ENCODE results near the gene RXRB.

Gene RXRB

GRCh38 chr6:33170176-33171015, 30.1 kb downstream of the RXRB start:
- TF ChIP-seq CTCF (IDR thresholded peaks at IDR 0.05; ENCODE audit: low read length, missing control alignments): no peak
- no peak for DNase-seq (ENCODE audit: low read depth)

GRCh38 chr6:33169291-33170175, 30.9 kb downstream of the RXRB start:
- H3K4me3 ChIP-seq (replicated peaks; ENCODE audit: low read depth, low read length): no peak overlapping the region
- DNase-seq (ENCODE audit: low read depth): no peak
- TF ChIP-seq CTCF (IDR thresholded peaks at IDR 0.05; ENCODE audit: low read length, missing control alignments): no peak

More at GRCh38 chr6:33170176-33171015, 30.1 kb downstream of the RXRB start:
- H3K4me3 ChIP-seq (replicated peaks; ENCODE audit: low read depth, low read length): no peak overlapping the region

GRCh38 chr6:33168639-33169038, 31.8 kb downstream of the RXRB start:
- H3K4me3 ChIP-seq (replicated peaks; ENCODE audit: low read depth, low read length): no peak overlapping the region
- TF ChIP-seq CTCF (IDR thresholded peaks at IDR 0.05; ENCODE audit: low read length, missing control alignments): no peak
- no peak for DNase-seq (ENCODE audit: low read depth)

- TF ChIP-seq CTCF (IDR thresholded peaks at IDR 0.05; ENCODE audit: low read length, missing control alignments): no peak
- H3K4me3 ChIP-seq (replicated peaks; ENCODE audit: low read depth, low read length): no peak overlapping the region
- no peak for DNase-seq (ENCODE audit: low read depth)
Measured at GRCh38 chr6:33168284-33168601, 32.2 kb downstream of the RXRB start.

GRCh38 chr6:33167374-33168283, 32.8 kb downstream of the RXRB start:
- TF ChIP-seq CTCF (IDR thresholded peaks at IDR 0.05; ENCODE audit: low read length, missing control alignments): no peak
- DNase-seq (ENCODE audit: low read depth): no peak
- H3K4me3 ChIP-seq (replicated peaks; ENCODE audit: low read depth, low read length): no peak overlapping the region

GRCh38 chr6:33166811-33167210, 33.7 kb downstream of the RXRB start:
- no peak for TF ChIP-seq CTCF (IDR thresholded peaks at IDR 0.05; ENCODE audit: low read length, missing control alignments)
- no peak overlapping the region for H3K4me3 ChIP-seq (replicated peaks; ENCODE audit: low read depth, low read length)
- DNase-seq (ENCODE audit: low read depth): no peak

Measured in fibroblast of pulmonary artery (primary cell).